PC-9 (cell line): ENCODE results near the gene LYPD3.

Source experiments
- EZH2 ChIP-seq: fragments of 200-600 bp; sonication (generic); IDR thresholded peaks from 2 replicates; pipeline ENCODE4 v1.8.0; 2017; ENCODE audit warnings: antibody characterized with exemption, low read depth
- TF ChIP-seq, protein P1 (sequence below): fragments of 200-600 bp; sonication (generic); conservative IDR thresholded peaks from 2 replicates; pipeline ENCODE4 v1.6.1; 2017; ENCODE audit warnings: mixed run types, antibody characterized with exemption, mild to moderate bottlenecking, moderate library complexity

DNA sequence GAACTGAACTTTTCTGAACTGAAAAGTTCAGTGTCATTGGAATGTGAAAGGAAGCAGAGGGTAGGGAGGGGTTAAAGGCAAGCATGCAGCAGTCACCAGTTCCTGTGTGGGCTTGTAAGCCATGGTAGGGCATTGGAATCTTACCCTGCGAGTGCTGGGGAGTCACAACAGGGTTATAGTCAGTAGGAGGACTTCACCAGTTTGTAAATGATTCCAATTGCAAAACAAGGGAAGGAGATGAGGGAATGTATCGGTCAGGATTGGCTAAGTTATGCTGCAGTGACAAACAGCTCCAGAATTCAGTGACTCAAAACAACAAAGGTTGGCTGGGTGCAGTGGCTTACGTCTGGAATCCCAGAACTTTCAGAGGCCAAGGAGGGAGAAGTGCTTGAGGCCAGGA is 12.8 kb downstream of the LYPD3 start:
- TF ChIP-seq EZH2, result no peak
- TF ChIP-seq, protein P1, sequence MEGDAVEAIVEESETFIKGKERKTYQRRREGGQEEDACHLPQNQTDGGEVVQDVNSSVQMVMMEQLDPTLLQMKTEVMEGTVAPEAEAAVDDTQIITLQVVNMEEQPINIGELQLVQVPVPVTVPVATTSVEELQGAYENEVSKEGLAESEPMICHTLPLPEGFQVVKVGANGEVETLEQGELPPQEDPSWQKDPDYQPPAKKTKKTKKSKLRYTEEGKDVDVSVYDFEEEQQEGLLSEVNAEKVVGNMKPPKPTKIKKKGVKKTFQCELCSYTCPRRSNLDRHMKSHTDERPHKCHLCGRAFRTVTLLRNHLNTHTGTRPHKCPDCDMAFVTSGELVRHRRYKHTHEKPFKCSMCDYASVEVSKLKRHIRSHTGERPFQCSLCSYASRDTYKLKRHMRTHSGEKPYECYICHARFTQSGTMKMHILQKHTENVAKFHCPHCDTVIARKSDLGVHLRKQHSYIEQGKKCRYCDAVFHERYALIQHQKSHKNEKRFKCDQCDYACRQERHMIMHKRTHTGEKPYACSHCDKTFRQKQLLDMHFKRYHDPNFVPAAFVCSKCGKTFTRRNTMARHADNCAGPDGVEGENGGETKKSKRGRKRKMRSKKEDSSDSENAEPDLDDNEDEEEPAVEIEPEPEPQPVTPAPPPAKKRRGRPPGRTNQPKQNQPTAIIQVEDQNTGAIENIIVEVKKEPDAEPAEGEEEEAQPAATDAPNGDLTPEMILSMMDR, result no peak
